OCI-LY3 (cell line): ENCODE data around the gene SYCP2L.

Experiments
- CTCF ChIP-seq: fragments of 200-600, 300-600 bp; sonication (generic); IDR thresholded peaks from 2 replicates; pipeline ENCODE4 v1.5.1; 2014; ENCODE audit warnings: antibody characterized with exemption, low read length, low read depth
- EZH2phosphoT487 ChIP-seq: fragments of 200-600 bp; shearing (Covaris generic); IDR thresholded peaks from 2 replicates; pipeline ENCODE4 v1.6.1; 2018; ENCODE audit warnings: antibody characterized with exemption, mixed run types, low read depth

- no peak for TF ChIP-seq CTCF
- no peak for TF ChIP-seq EZH2phosphoT487
Observed at GRCh38 chr6:11012295-11012754, 125.5 kb downstream of the SYCP2L start.
